B cell (primary cell): ENCODE results near the gene DLGAP4. TPM values are rescaled to one million over a fixed set of nuclear protein-coding genes. Genes with fewer than 3 reads are reported as not detected.
"Not testable (repeated sequence)": the region's sequence is repeated elsewhere in the genome, so short reads cannot be mapped to it uniquely, and the experiment has no call there.

Experiments
- ATAC-seq: fragments of 200-7000 bp; cut with Tn5 transposase; one replicate; pipeline ENCODE4 v1.10.0; 2021; ENCODE audit warnings: low read depth, mild to moderate bottlenecking, moderate number of reproducible peaks, moderate library complexity
- CTCF ChIA-PET: fragments of 350-600 bp; sonication (Branson Sonifier 250); formaldehyde crosslinking; loops from one replicate; lab custom pipeline; 2021; ENCODE audit warnings: antibody characterized with exemption, inconsistent platforms; lab: Charles Lee
- POLR2A ChIA-PET: fragments of 350-600 bp; sonication (Branson Sonifier 250); formaldehyde crosslinking; loops from one replicate; lab custom pipeline; 2021; ENCODE audit warnings: antibody characterized with exemption; lab: Charles Lee
- DNase-seq: peaks from one replicate; pipeline ENCODE4 v3.0.0; 2013
- H2AFZ ChIP-seq: 2 replicates; pipeline ENCODE4 v1.6.1; 2012; ENCODE audit warnings: mild to moderate bottlenecking, low read depth, low read length; ENCODE audit not compliant: insufficient read depth, poor library complexity, severe bottlenecking
- H3K27ac ChIP-seq, 2 donors: 1 replicate in 1 of 2; 2 replicates in 1 of 2; pipeline ENCODE4 v1.5.1; 2012 to 2013; ENCODE audit warnings: low read length in 2 of 2, mild to moderate bottlenecking in 2 of 2, moderate library complexity in 1 of 2
- H3K27me3 ChIP-seq, 4 experiments: fragments of 200-600 bp in 1 of 4; sonication (generic) in 1 of 4; replicated peaks in 1 of 4; 1 replicate in 2 of 4; 2 replicates in 2 of 4; pipeline versions ENCODE4 v1.6.1 to v1.7.0; 2013 to 2016; ENCODE audit warnings: low read length in 3 of 4, mild to moderate bottlenecking in 2 of 4, mixed read lengths in 1 of 4, moderate library complexity in 1 of 4; ENCODE audit not compliant: insufficient read depth in 4 of 4, control insufficient read depth in 3 of 4; ENCODE audit errors: control extremely low read depth in 1 of 4
- H3K36me3 ChIP-seq, 2 experiments: replicated peaks in 1 of 2; 1 replicate in 1 of 2; 2 replicates in 1 of 2; pipeline versions ENCODE4 v1.6.1 to v1.7.1; 2013; ENCODE audit warnings: low read length in 1 of 2; ENCODE audit not compliant: insufficient read depth in 2 of 2, control insufficient read depth in 1 of 2; ENCODE audit errors: control extremely low read depth in 1 of 2, extremely low read depth in 1 of 2
- H3K4me1 ChIP-seq, 2 donors: fragments of 200-600 bp in 1 of 2; sonication (generic) in 1 of 2; 1 replicate in 1 of 2; 2 replicates in 1 of 2; pipeline versions ENCODE4 v1.5.1 to v1.6.1; 2013 to 2017; ENCODE audit warnings: low read length in 2 of 2; ENCODE audit not compliant: control insufficient read depth in 2 of 2, insufficient read depth in 2 of 2
- H3K4me2 ChIP-seq: replicated peaks from 2 replicates; pipeline ENCODE3; 2012; ENCODE audit warnings: mild to moderate bottlenecking, low read depth, low read length; ENCODE audit not compliant: poor library complexity, severe bottlenecking
- H3K4me3 ChIP-seq, 5 experiments: fragments of 200-600 bp in 1 of 5; sonication (generic) in 1 of 5; 1 replicate in 3 of 5; 2 replicates in 2 of 5; pipeline versions ENCODE4 v1.5.1 to v1.7.0; 2011 to 2016; ENCODE audit warnings: low read length in 4 of 5, mild to moderate bottlenecking in 4 of 5, low read depth in 2 of 5, control low read depth in 1 of 5, moderate library complexity in 1 of 5; ENCODE audit not compliant: insufficient read depth in 1 of 5; ENCODE audit errors: control extremely low read depth in 1 of 5, extremely low read depth in 1 of 5
- H3K79me2 ChIP-seq: fragments of 200-600 bp; sonication (generic); one replicate; pipeline ENCODE4 v1.6.0; 2016; ENCODE audit warnings: low read length; ENCODE audit not compliant: control insufficient read depth, insufficient read depth
- H3K9ac ChIP-seq: fragments of 200-600 bp; sonication (generic); 2 replicates; pipeline ENCODE4 v1.6.1; 2017; ENCODE audit warnings: mild to moderate bottlenecking, low read length, moderate library complexity
- H3K9me3 ChIP-seq, 3 donors: one replicate each; pipeline versions ENCODE4 v1.6.1 to v1.7.1; 2013; ENCODE audit warnings: low read length in 2 of 3; ENCODE audit not compliant: control insufficient read depth in 2 of 3, insufficient read depth in 1 of 3; ENCODE audit errors: control extremely low read depth in 1 of 3
- H4K20me1 ChIP-seq: 2 replicates; pipeline ENCODE4 v1.6.0; 2012; ENCODE audit warnings: mild to moderate bottlenecking, low read length; ENCODE audit not compliant: insufficient read depth, control insufficient read depth, poor library complexity, severe bottlenecking
- H3K27ac Mint-ChIP-seq: one replicate; pipeline ENCODE4 v1.8.0; 2021; ENCODE audit warnings: mixed read lengths
- H3K27me3 Mint-ChIP-seq: one replicate; pipeline ENCODE4 v1.8.0; 2021; ENCODE audit warnings: mixed read lengths
- H3K4me1 Mint-ChIP-seq: one replicate; pipeline ENCODE4 v1.8.0; 2021; ENCODE audit warnings: mixed read lengths
- H3K4me3 Mint-ChIP-seq: one replicate; pipeline ENCODE4 v1.8.0; 2021; ENCODE audit warnings: mixed read lengths
- H3K9me3 Mint-ChIP-seq: one replicate; pipeline ENCODE4 v1.8.0; 2022; ENCODE audit warnings: mixed read lengths; ENCODE audit not compliant: insufficient read depth
- CTCF ChIP-seq: fragments of 200-600 bp; IDR thresholded peaks from one replicate; pipeline ENCODE4 v1.8.0; 2022; ENCODE audit warnings: antibody characterized with exemption, mild to moderate bottlenecking
- EZH2 ChIP-seq: IDR thresholded peaks from 2 replicates; pipeline ENCODE4 v1.6.1; 2012; ENCODE audit warnings: borderline replicate concordance, low read depth, mild to moderate bottlenecking, moderate library complexity, low read length; ENCODE audit not compliant: insufficient read depth, poor library complexity, severe bottlenecking
- WGBS: methylation state at CpG from one replicate; pipeline ENCODE4 v1.1.5; 2013; ENCODE audit warnings: missing lambda C conversion rate; ENCODE audit not compliant: insufficient coverage; 5-methylcytosine and 5-hydroxymethylcytosine counted together
- intact Hi-C: fragments of 100-400 bp; cut with micrococcal nuclease; formaldehyde crosslinking; loops from one replicate; pipeline ENCODE4 v1.10.0; 2022
- polyA plus RNA-seq: library from polyadenylated mRNA; depleted of rRNA; stranded (reverse); fragments of >200 nt; gene quantifications from 2 replicates; pipeline ENCODE4 v1.2.3, GENCODE V29; 2012
- total RNA-seq, 2 donors: library from RNA; stranded (reverse); fragments of 120-200 nt in 1 of 2; gene quantifications; 1 replicate in 1 of 2; 2 replicates in 1 of 2; pipeline versions ENCODE4 v1.2.3 to v1.2.4, GENCODE V29; 2013 to 2022

The DLGAP4 gene
- total and polyA plus RNA-seq, 2 donors (not counting 1 experiment from before 2014, with no cell fraction given), result 68.8 to 87.8 TPM

GRCh38 chr20:36563374-36563773, 257.2 kb downstream of the DLGAP4 start:
- H3K4me1 ChIP-seq, result no peaks in the 10 kb centered on the region
- no peak overlapping the region for H3K9ac ChIP-seq
- no peaks in the 10 kb centered on the region for H3K4me1 Mint-ChIP-seq
- ChIA-PET POLR2A (no interaction called here), CTCF (no interaction called here)
- no peaks in the 10 kb centered on the region for H3K27me3 ChIP-seq
- H4K20me1 ChIP-seq, result no peaks in the 10 kb centered on the region
- H3K27ac ChIP-seq, result no peak overlapping the region
- peaks cover 3% of the 10 kb centered on the region for H3K9me3 Mint-ChIP-seq
- H3K4me3 Mint-ChIP-seq, result no peak overlapping the region
- TF ChIP-seq CTCF (no peak), EZH2 (no peak)
- ATAC-seq (no peak), DNase-seq (no peak)
- no CpG with 5 or more reads among the region's 1 CpG for WGBS
- H2AFZ ChIP-seq, result no peak overlapping the region
- peak overlapping the region; percentile 28 for H3K27ac Mint-ChIP-seq
- H3K9me3 ChIP-seq, result peaks cover 0 to 14% (median 7%) of the 10 kb centered on the region in 3 donors
- H3K27me3 Mint-ChIP-seq, result no peaks in the 10 kb centered on the region
- peaks cover 0 to 2% of the 10 kb centered on the region in 2 experiments for H3K36me3 ChIP-seq
- H3K4me2 ChIP-seq, result no peak overlapping the region
- H3K4me3 ChIP-seq, result no peak overlapping the region
- intact Hi-C loops, result no loop called here
- no peaks in the 10 kb centered on the region for H3K79me2 ChIP-seq

- H3K4me1 ChIP-seq, H3K79me2 ChIP-seq, POLR2A ChIA-PET, H3K36me3 ChIP-seq, H3K9me3 Mint-ChIP-seq, ATAC-seq, H3K27me3 Mint-ChIP-seq, H3K4me1 Mint-ChIP-seq, H3K4me3 ChIP-seq, H3K4me3 Mint-ChIP-seq, CTCF ChIA-PET, intact Hi-C loops, H3K27ac Mint-ChIP-seq, H2AFZ ChIP-seq, DNase-seq, H4K20me1 ChIP-seq, H3K27me3 ChIP-seq, H3K4me2 ChIP-seq, H3K9ac ChIP-seq, H3K27ac ChIP-seq: not testable (repeated sequence)
- peaks cover 0 to 14% (median 7%) of the 10 kb centered on the region in 3 donors for H3K9me3 ChIP-seq
- WGBS, result 99% methylated on average over 8 of the region's 13 CpGs
These were observed 258.1 kb downstream of the DLGAP4 start for GRCh38 chr20:36564078-36564725.

- H4K20me1 ChIP-seq, H3K36me3 ChIP-seq, DNase-seq, H3K27ac Mint-ChIP-seq, ATAC-seq, H3K4me2 ChIP-seq, H3K4me1 Mint-ChIP-seq, H3K4me1 ChIP-seq, H3K79me2 ChIP-seq, H3K4me3 ChIP-seq, H3K27ac ChIP-seq, H3K9me3 Mint-ChIP-seq, POLR2A ChIA-PET, intact Hi-C loops, H2AFZ ChIP-seq, CTCF ChIA-PET, H3K27me3 ChIP-seq, H3K4me3 Mint-ChIP-seq, H3K9ac ChIP-seq, H3K27me3 Mint-ChIP-seq: not testable (repeated sequence)
- peaks cover 0 to 14% (median 7%) of the 10 kb centered on the region in 3 donors for H3K9me3 ChIP-seq
- WGBS, result 93% methylated on average over 6 of the region's 6 CpGs
These were observed 258.6 kb downstream of the DLGAP4 start for GRCh38 chr20:36564726-36565121.
